Gastrocnemius medialis (tissue), 4 donors: ENCODE data around the gene CCDC183. TPM values are rescaled to one million over a fixed set of nuclear protein-coding genes. Genes with fewer than 3 reads are reported as not detected.
"Not testable (repeated sequence)": the region's sequence is repeated elsewhere in the genome, so short reads cannot be mapped to it uniquely, and the experiment has no call there.

ENCODE experiments used
- ATAC-seq, 2 donors: fragments of 150-250 bp; one replicate each; pipeline ENCODE4 v1.9.1; 2016
- DNase-seq, 2 donors: peaks; one replicate each; pipeline ENCODE4 v3.0.0-alpha.2; 2019
- H3K27ac ChIP-seq, 4 donors: fragments of 200-600 bp; sonication (generic); 1 replicate in 1 of 4; 2 replicates in 3 of 4; pipeline ENCODE4 v1.5.1; 2016 to 2018; ENCODE audit warnings: mild to moderate bottlenecking in 2 of 4, moderate library complexity in 1 of 4
- H3K27me3 ChIP-seq, 3 donors: fragments of 200-600 bp; sonication (generic) in 2 of 3; 1 replicate in 1 of 3; 2 replicates in 2 of 3; pipeline versions ENCODE4 v1.5.1 to v1.6.0; 2016 to 2019; ENCODE audit warnings: mild to moderate bottlenecking in 1 of 3, moderate library complexity in 1 of 3
- H3K36me3 ChIP-seq, 2 donors: fragments of 200-600 bp; sonication (generic) in 1 of 2; one replicate each; pipeline ENCODE4 v1.5.1; 2017 to 2018
- H3K4me1 ChIP-seq, 2 donors: fragments of 200-600 bp; sonication (generic) in 1 of 2; one replicate each; pipeline ENCODE4 v1.5.1; 2016 to 2017; ENCODE audit warnings: mild to moderate bottlenecking in 2 of 2
- H3K4me3 ChIP-seq, 4 donors: fragments of 200-600 bp; sonication (generic) in 3 of 4; 1 replicate in 1 of 4; 2 replicates in 3 of 4; pipeline ENCODE4 v1.5.1; 2016 to 2019; ENCODE audit warnings: mild to moderate bottlenecking in 2 of 4
- H3K9me3 ChIP-seq, 3 donors: fragments of 200-600 bp; sonication (generic) in 2 of 3; 1 replicate in 1 of 3; 2 replicates in 2 of 3; pipeline ENCODE4 v1.5.1; 2016 to 2019
- POLR2A ChIP-seq, 2 donors: fragments of 450-650 bp; IDR thresholded peaks; one replicate each; pipeline ENCODE4 v1.6.1; 2017; ENCODE audit warnings: antibody characterized with exemption in 2 of 2, mild to moderate bottlenecking in 2 of 2, moderate library complexity in 2 of 2
- in situ Hi-C, 4 donors: fragments of 200-750 bp; cut with MboI; loops; one replicate each; pipeline versions ENCODE4 v1.15.0 to v1.8.0; 2017; ENCODE audit warnings: low sequenced_read_pairs in 4 of 4
- intact Hi-C: fragments of 100-400 bp; cut with DNase I; formaldehyde crosslinking; loops from one replicate; pipeline ENCODE4 v1.15.1; 2023; ENCODE audit warnings: low total_unique reads
- total RNA-seq, 4 donors: library from RNA; depleted of rRNA; stranded (reverse); fragments of >200 nt; gene quantifications; one replicate each; pipeline versions ENCODE4 v1.1.0 to v1.2.3, GENCODE V29; 2016
- TF ChIP-seq, protein P1 (sequence below), 5 experiments: fragments of 450-650 bp in 3 of 5; fragments of 200-600 bp in 2 of 5; sonication (generic) in 2 of 5; IDR thresholded peaks in 4 of 5; conservative IDR thresholded peaks in 1 of 5; 1 replicate in 4 of 5; 2 replicates in 1 of 5; pipeline ENCODE4 v1.5.1; 2016 to 2019; ENCODE audit warnings: antibody characterized with exemption in 5 of 5, mild to moderate bottlenecking in 3 of 5, moderate library complexity in 3 of 5

The CCDC183 gene
- total RNA-seq, 4 donors from 2014 or later: 0.31 TPM; not detected in 3

DNA sequence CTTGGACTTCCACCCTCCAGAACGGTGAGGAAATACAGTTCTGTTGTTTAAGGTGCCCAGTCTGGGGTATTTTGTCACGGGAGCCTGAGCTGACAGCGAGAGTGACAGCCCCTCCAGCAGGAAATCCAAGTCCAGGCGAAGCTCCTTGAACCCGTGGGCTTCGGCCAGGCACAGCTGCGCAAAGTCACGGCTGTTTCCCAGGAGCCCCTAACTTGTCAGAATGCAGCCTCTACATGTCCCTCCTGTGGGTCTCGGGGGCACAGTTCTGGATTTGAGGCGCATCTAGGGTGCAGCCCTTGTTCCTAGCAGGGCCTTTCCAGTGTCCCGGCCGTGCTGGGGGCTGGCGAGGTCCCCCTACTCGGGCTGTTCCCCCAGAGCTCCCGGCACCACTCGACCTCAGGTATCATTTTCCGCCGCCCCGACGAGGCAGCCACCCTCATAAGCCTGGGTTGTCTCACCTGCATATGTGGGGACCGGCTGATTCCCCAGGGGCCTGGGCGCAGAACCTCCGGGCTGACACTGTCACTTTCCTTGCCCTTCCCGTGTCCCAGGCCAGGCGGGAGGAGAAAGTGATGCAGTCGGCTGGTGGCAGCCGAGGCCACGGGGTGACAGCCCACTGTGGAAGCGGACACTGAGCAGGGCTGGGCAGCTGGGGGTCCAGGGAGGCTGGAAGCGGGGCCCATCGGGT is 42.6 kb upstream of the CCDC183 start:
- H3K4me3 ChIP-seq: no peak overlapping the region
- H3K27me3 ChIP-seq: no peaks in the 10 kb centered on the region
- no peaks in the 10 kb centered on the region for H3K9me3 ChIP-seq
- in situ Hi-C loops: no loop called here
- intact Hi-C loops: no loop called here
- no peak for TF ChIP-seq POLR2A (IDR thresholded peaks at IDR 0.05)
- TF ChIP-seq, protein P1, sequence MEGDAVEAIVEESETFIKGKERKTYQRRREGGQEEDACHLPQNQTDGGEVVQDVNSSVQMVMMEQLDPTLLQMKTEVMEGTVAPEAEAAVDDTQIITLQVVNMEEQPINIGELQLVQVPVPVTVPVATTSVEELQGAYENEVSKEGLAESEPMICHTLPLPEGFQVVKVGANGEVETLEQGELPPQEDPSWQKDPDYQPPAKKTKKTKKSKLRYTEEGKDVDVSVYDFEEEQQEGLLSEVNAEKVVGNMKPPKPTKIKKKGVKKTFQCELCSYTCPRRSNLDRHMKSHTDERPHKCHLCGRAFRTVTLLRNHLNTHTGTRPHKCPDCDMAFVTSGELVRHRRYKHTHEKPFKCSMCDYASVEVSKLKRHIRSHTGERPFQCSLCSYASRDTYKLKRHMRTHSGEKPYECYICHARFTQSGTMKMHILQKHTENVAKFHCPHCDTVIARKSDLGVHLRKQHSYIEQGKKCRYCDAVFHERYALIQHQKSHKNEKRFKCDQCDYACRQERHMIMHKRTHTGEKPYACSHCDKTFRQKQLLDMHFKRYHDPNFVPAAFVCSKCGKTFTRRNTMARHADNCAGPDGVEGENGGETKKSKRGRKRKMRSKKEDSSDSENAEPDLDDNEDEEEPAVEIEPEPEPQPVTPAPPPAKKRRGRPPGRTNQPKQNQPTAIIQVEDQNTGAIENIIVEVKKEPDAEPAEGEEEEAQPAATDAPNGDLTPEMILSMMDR (IDR thresholded peaks at IDR 0.05 in 4 of 5, conservative IDR thresholded peaks at IDR 0.05 in 1 of 5): no peak
- H3K27ac ChIP-seq: no peak overlapping the region
- peaks cover 13 to 14% of the 10 kb centered on the region in 2 donors for H3K4me1 ChIP-seq
- no peaks in the 10 kb centered on the region for H3K36me3 ChIP-seq
- ATAC-seq (no peak), DNase-seq (no peak)

DNA sequence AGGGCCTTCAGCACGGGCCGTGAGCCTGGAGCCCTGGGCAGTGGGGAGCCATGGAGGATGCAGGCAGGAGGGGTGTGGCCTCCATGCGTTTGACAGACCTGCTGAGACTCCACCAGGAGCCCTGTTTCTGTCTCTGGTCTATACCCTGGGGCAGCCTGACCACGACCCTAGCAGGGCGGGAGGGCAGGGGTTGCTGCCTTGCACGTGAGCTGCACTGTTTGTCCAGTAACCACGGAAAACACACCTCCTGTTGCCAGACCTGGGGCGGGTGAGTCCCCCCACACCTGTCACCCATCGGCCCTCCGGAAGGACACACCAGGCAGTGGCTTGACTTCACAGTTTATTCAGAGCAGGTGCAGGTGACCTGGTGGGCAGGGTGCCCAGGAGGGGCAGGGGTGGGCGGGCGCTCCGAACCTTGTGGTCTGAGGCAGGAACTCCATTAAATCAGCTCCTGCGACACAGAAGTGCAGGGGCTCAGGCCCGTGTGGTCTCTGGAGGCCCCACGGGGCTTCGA is 42.0 kb upstream of the CCDC183 start:
- intact Hi-C loops (no loop called here), in situ Hi-C loops (no loop called here)
- H3K27ac ChIP-seq: no peak overlapping the region
- H3K27me3 ChIP-seq: no peaks in the 10 kb centered on the region
- no peaks in the 10 kb centered on the region for H3K9me3 ChIP-seq
- H3K36me3 ChIP-seq: no peaks in the 10 kb centered on the region
- no peak for DNase-seq
- no peak for ATAC-seq
- H3K4me3 ChIP-seq: no peak overlapping the region
- no peak for TF ChIP-seq POLR2A (IDR thresholded peaks at IDR 0.05)
- TF ChIP-seq, protein P1 (IDR thresholded peaks at IDR 0.05 in 4 of 5, conservative IDR thresholded peaks at IDR 0.05 in 1 of 5): no peak
- H3K4me1 ChIP-seq: peaks cover 13 to 14% of the 10 kb centered on the region in 2 donors

DNA sequence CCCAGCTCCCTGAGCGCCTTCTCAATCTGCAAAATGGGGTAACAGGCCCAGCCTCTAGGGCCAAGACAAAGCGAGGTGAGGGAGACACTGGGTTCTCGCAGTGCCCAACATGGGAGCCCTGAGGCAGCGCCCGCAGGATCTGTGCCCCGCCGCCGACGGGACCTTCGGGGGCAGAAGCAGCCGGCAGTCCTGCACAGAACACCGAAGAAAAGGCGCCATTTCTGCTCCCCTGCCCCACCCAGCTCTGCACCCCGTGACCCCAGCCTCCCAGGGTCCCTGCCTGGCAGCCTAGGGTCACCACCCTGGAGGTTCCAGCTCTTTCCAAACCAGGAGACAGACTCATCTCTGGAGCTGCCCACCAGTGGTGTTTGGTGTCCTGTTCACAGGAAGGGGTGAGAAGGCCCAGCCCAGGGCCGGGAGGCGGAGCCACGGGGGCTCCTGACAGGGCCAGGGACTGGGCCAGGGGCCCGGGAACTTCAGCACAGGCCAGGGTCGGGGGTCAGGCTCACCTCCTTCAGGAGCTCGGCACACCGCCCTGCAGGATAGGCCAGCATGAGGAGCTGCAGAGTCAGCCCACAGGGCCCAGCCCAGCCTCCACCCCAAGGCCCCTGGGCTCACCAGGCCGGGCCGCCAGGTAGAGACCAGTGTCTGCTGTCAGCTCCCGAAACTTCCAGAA is 41.4 kb upstream of the CCDC183 start:
- Histone ChIP-seq H3K27me3 (no peaks in the 10 kb centered on the region), H3K36me3 (no peaks in the 10 kb centered on the region), H3K9me3 (no peaks in the 10 kb centered on the region), H3K4me3 (no peak overlapping the region), H3K4me1 (peaks cover 13 to 14% of the 10 kb centered on the region in 2 donors), H3K27ac (no peak overlapping the region)
- in situ Hi-C loops: no loop called here
- intact Hi-C loops: no loop called here
- TF ChIP-seq, protein P1 (IDR thresholded peaks at IDR 0.05 in 4 of 5, conservative IDR thresholded peaks at IDR 0.05 in 1 of 5): no peak
- TF ChIP-seq POLR2A (IDR thresholded peaks at IDR 0.05): no peak
- ATAC-seq (no peak), DNase-seq (no peak)

DNA sequence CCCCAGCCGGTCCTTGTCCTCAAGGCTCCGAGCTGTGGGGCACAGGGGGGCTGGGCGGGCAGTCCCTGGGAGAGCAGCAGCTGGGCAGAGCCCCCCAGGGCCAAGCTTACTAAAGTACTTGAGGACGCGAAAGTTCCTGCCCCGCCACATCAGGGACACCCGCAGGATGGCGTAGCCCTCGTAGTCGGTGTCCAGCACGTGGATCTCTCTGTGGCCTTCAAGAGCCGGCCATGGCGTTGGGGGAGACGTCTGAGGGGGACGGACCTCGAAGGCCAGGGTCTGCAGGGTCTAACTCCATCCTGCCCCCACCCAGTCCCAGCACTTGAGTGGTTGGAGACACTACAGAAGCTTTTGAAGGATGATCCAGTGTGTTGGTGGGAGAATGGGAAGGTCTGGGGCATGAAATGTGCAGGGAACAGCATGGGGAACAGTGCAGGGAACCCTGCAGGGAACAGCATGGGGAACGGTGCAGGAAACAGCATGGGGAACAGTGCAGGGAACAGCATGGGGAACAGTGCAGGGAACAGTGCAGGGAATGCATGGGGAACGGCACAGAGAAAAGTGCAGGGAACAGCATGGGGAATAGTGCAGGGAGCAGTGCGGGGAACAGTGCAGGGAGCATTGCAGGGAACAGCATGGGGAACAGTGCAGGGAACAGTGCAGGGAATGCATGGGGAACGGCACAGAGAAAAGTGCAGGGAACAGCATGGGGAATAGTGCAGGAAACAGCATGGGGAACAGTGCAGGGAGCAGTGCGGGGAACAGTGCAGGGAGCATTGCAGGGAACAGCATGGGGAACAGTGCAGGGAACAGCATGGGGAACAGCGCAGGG is 40.6 kb upstream of the CCDC183 start:
- H3K9me3 ChIP-seq, DNase-seq, H3K4me3 ChIP-seq, H3K27me3 ChIP-seq, in situ Hi-C loops, ATAC-seq, H3K27ac ChIP-seq, H3K36me3 ChIP-seq, intact Hi-C loops: not testable (repeated sequence)
- peaks cover 11 to 14% of the 10 kb centered on the region in 2 donors for H3K4me1 ChIP-seq

DNA sequence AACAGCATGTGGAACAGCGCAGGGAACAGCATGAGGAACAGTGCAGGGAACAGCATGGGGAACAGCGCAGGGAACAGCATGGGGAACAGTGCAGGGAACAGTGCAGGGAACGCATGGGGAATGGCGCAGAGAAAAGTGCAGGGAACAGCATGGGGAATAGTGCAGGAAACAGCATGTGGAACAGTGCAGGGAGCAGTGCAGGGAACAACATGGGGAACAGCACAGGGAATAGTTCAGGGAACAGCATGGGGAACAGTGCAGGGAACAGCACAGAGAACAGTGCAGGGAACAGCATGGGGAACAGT is 40.1 kb upstream of the CCDC183 start:
- Histone ChIP-seq H3K9me3 (no peaks in the 10 kb centered on the region), H3K27me3 (no peaks in the 10 kb centered on the region), H3K36me3 (no peaks in the 10 kb centered on the region), H3K27ac (no peak overlapping the region), H3K4me1 (peaks cover 10 to 14% of the 10 kb centered on the region in 2 donors), H3K4me3 (no peak overlapping the region)
- DNase-seq (no peak), ATAC-seq (no peak)
- in situ Hi-C loops: no loop called here
- intact Hi-C loops: no loop called here
- TF ChIP-seq, protein P1 (IDR thresholded peaks at IDR 0.05 in 4 of 5, conservative IDR thresholded peaks at IDR 0.05 in 1 of 5): no peak
- TF ChIP-seq POLR2A (IDR thresholded peaks at IDR 0.05): no peak
